Mucosa of rectum (tissue), 2 donors: ENCODE data around the gene SPIRE1.
"Not testable (repeated sequence)": the region's sequence is repeated elsewhere in the genome, so short reads cannot be mapped to it uniquely, and the experiment has no call there.

Source experiments
- H3K27ac ChIP-seq, 2 donors: one replicate each; pipeline ENCODE4 v1.7.0; 2013; ENCODE audit warnings: inconsistent platforms in 2 of 2, low read depth in 2 of 2, low read length in 2 of 2
- H3K27me3 ChIP-seq, 2 donors: one replicate each; pipeline ENCODE4 v1.7.0; 2013; ENCODE audit warnings: low read length in 2 of 2; ENCODE audit not compliant: control insufficient read depth in 2 of 2, insufficient read depth in 2 of 2
- H3K36me3 ChIP-seq, 2 donors: one replicate each; pipeline ENCODE4 v1.7.0; 2013; ENCODE audit warnings: low read length in 2 of 2; ENCODE audit not compliant: control insufficient read depth in 2 of 2, insufficient read depth in 2 of 2
- H3K4me1 ChIP-seq, 2 donors: one replicate each; pipeline ENCODE4 v1.7.0; 2013; ENCODE audit warnings: low read length in 2 of 2, mild to moderate bottlenecking in 1 of 2; ENCODE audit not compliant: control insufficient read depth in 2 of 2, insufficient read depth in 2 of 2
- H3K4me3 ChIP-seq, 2 donors: one replicate each; pipeline ENCODE4 v1.7.0; 2013; ENCODE audit warnings: low read length in 2 of 2
- H3K9ac ChIP-seq, 2 donors: one replicate each; pipeline ENCODE4 v1.7.0; 2013; ENCODE audit warnings: low read length in 2 of 2, low read depth in 1 of 2, mild to moderate bottlenecking in 1 of 2
- H3K9me3 ChIP-seq, 2 donors: one replicate each; pipeline ENCODE4 v1.7.0; 2013; ENCODE audit warnings: low read length in 2 of 2; ENCODE audit not compliant: control insufficient read depth in 2 of 2
- donor health status: healthy.
- donor health status: Normal muscosa, but diverticular disease.

SPIRE1 gene

DNA sequence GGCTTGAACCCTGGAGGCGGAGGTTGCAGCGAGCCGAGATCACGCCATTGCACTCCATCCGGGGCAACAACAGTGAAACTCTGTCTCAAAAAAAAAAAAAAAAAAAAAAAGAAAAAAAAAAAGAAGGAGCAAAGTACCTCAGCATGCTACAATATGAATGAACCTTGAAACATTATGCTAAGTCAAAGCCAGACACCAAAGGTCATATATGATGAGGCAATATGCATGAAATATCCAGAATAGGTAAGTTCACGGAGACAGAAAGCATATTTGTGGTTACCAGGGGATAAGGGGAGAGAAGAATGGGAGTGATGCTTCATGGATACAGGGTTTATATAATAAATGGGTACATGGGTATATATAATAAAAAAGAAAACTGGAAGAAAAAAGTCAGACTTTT, 156.9 kb downstream of the SPIRE1 start:
- Histone ChIP-seq H3K4me3 (no peak overlapping the region), H3K27ac (no peak overlapping the region), H3K36me3 (no peaks in the 10 kb centered on the region), H3K4me1 (no peaks in the 10 kb centered on the region), H3K27me3 (no peaks in the 10 kb centered on the region), H3K9ac (no peak overlapping the region), H3K9me3 (no peaks in the 10 kb centered on the region)

DNA sequence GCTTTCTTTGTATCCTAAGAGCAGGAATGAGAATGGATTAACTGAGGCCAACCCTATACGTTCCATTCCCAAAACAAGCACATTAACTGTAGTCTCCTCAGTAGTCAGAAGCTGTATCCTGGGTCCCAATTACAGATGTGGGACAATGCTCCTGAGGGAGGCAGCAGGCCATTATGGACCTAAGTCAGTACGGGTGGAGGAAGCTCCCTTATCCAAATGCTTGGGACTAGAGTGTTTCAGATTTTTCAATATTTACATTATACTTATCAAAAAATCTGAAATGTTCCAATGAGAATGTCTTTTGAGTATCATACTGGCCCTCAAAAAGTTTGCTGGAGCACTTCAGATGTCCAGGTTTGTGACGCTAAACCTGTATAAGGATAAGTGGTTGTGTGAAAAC, 160.1 kb downstream of the SPIRE1 start:
- H3K27ac ChIP-seq: no peak overlapping the region
- no peaks in the 10 kb centered on the region for H3K4me1 ChIP-seq
- no peak overlapping the region for H3K9ac ChIP-seq
- no peaks in the 10 kb centered on the region for H3K27me3 ChIP-seq
- no peaks in the 10 kb centered on the region for H3K9me3 ChIP-seq
- no peak overlapping the region for H3K4me3 ChIP-seq
- no peaks in the 10 kb centered on the region for H3K36me3 ChIP-seq

DNA sequence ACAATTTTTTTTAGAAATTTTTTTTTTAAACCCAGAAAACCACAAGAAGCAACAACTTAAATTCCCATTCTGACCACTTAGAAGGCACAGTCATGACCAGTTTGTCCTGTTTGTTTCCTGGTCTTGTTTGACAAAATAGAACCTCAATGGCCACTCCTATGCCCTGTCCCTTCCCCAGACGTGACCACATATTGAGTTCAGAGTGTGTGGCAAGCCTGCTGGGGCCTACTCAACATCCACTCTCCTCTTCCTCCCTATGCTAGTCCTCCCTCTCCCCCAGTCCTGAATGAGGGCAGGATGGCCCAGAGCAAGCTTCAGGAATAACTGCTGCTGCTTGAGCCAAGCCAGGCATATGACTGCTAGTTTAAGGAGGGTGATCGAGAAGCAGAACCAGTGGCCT, 160.6 kb downstream of the SPIRE1 start:
- H3K27ac ChIP-seq: no peak overlapping the region
- H3K36me3 ChIP-seq: no peaks in the 10 kb centered on the region
- no peaks in the 10 kb centered on the region for H3K4me1 ChIP-seq
- no peak overlapping the region for H3K9ac ChIP-seq
- H3K4me3 ChIP-seq: no peak overlapping the region
- no peaks in the 10 kb centered on the region for H3K27me3 ChIP-seq
- H3K9me3 ChIP-seq: no peaks in the 10 kb centered on the region

DNA sequence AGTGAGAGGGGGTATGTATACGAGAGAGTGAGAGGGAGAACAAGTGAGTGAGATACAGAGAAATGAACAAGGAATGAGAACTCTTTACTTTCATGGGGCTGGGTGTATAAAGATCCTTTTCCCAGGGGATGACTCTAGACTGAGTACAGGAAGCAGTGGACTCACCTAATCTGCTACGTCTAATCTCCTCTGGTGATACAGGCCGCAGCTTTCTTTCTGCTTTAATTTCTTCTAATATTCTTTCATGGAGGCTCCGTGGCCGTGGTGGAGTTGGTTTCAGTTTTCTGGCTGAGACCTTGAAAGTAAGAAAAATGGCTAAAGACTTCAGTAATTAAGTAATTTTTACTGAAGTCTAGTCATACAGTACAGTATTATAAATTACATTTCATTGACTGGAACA, 165.0 kb downstream of the SPIRE1 start:
- no peaks in the 10 kb centered on the region for H3K4me1 ChIP-seq
- H3K9ac ChIP-seq: no peak overlapping the region
- H3K27me3 ChIP-seq: no peaks in the 10 kb centered on the region

DNA sequence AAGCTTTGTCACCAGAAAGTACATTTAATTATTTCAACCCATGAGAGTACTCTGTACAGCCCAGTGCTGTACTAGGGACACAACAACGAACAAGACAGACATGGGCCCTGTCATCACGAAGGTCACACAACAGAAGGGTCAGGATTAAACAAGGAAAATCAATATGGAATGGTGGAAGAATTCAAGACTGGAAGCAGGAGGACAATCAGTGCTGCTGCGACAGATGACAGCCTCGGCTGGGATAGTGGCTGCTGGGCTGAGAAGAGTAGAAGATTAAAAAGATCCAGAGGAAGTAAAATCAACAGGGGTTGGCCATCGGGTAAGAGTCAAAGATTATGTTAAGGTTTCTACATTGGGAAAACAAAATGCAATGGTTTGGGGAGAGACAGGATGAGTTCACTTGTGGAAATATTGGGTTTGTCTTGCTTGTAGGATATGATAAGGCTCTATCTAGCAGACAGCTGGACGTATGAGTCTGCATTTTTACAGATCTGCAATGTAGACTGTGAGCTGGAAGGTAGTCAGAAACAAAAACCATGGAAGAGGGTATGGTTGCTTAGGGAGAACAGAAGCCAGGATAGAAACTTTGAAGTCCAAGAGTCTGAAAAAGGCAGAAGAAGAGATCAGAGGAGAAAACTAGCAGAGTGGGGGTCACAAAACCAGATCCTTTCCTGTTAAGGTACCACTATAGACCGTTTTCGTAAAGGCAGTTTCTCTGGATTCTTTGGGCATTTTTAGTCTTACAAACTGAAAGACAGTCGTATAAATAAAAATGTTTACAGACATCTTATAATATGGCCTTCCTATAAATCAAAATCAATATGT, 166.1 kb downstream of the SPIRE1 start:
- Histone ChIP-seq H3K4me3 (no peak overlapping the region), H3K27me3 (no peaks in the 10 kb centered on the region), H3K4me1 (no peaks in the 10 kb centered on the region), H3K27ac (no peak overlapping the region), H3K9me3 (no peaks in the 10 kb centered on the region), H3K9ac (no peak overlapping the region), H3K36me3 (no peaks in the 10 kb centered on the region)

More for the DNA sequence above, 165.0 kb downstream of the SPIRE1 start:
- Histone ChIP-seq H3K36me3 (no peaks in the 10 kb centered on the region), H3K9me3 (no peaks in the 10 kb centered on the region), H3K27ac (no peak overlapping the region), H3K4me3 (no peak overlapping the region)

DNA sequence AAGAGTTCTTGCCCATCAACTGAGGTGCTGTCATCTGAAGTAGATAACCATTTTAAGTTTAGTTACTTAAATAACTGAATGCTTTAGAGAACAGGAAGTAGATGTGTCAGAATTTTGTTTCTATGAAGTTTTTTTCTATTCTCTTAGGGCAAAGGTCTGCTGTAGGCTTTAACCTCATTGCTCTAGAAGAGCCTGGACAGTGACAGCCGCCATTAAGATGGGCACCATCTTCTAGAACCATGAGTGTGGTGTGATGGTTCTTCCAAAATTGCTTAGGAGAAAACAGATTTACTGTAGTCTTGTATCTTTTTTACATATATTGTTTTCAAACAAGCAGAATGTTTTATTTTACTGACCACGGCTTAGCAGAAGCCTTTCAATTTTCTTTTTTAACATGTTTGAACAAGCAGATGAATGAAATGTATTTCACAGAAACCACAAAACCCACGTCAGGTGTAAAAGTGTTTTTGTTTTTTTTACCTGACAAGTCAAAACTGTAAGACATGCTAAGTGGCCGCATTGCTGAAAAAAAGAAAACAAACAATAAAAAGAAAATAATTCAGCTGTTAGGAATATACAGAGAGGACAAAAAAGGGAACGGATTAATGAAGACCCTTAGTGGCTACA, 172.3 kb downstream of the SPIRE1 start:
- H3K36me3 ChIP-seq: no peaks in the 10 kb centered on the region
- H3K9ac ChIP-seq: no peak overlapping the region

DNA sequence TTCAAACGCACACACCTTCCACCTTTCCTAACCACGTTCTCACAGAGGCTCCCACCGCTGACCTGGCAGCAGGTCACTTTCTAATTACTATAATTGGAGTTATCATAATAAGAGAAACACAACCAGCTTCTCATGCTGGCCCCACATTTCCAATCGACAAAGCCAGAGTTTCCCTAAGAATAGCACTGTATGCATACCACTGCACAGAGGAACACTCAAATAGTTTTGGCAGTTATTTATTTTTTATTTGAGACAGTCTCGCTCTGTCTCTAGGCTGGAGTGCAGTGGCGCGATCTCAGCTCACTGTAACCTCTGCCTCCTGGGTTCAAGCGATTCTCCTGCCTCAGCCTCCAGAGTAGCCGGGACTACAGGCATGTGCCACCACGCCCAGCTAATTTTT, 176.0 kb downstream of the SPIRE1 start:
- not testable (repeated sequence) for H3K36me3 ChIP-seq, H3K27me3 ChIP-seq, H3K27ac ChIP-seq, H3K4me3 ChIP-seq, H3K9ac ChIP-seq, H3K4me1 ChIP-seq, H3K9me3 ChIP-seq

More for the DNA sequence above, 172.3 kb downstream of the SPIRE1 start:
- H3K4me3 ChIP-seq: no peak overlapping the region
- H3K27ac ChIP-seq: no peak overlapping the region
- H3K27me3 ChIP-seq: no peaks in the 10 kb centered on the region
- H3K9me3 ChIP-seq: no peaks in the 10 kb centered on the region
- H3K4me1 ChIP-seq: no peaks in the 10 kb centered on the region

DNA sequence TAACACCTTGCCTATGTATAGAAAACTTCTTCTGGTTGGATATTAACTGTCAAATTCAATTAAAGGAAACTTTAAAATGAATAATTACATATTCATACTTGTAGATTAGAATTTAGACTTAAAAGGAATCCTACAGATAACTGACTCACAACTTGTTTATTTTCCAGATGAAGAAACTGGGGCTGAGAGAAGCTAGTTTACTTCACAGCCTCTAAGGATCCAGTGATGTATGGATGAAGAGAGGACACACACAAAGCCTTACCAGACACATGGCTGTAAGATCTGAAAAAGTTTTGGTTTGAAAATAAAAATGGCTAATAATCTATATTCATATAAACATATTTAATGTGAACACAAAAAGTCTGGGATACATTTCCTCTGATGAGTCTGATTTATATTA, 177.9 kb downstream of the SPIRE1 start:
- H3K9ac ChIP-seq: no peak overlapping the region
- H3K4me1 ChIP-seq: no peaks in the 10 kb centered on the region
- no peak overlapping the region for H3K27ac ChIP-seq

DNA sequence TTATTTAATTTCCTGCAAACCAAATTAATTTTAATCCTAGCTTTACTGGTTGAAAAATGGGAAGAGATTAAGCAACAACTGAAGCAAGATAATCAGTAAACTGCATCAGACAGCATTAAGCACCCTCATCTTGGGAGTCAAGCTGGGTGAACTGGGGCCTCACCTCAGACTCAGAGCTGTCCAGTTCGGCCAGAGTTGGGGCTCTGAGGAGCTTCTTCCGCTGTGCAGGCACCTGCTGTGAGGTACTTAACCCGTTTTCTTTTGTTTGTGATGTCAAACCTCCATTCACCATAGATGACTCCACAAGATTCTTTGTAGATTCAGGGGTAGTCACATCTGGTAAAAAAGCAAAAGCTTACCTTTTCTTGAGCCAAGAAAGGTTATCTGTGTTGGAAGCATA, 178.4 kb downstream of the SPIRE1 start:
- Histone ChIP-seq H3K4me1 (no peaks in the 10 kb centered on the region), H3K27ac (no peak overlapping the region), H3K9ac (no peak overlapping the region), H3K9me3 (no peaks in the 10 kb centered on the region), H3K4me3 (no peak overlapping the region), H3K36me3 (peaks cover 0 to 3% of the 10 kb centered on the region in 2 donors), H3K27me3 (no peaks in the 10 kb centered on the region)

More for the DNA sequence above, 177.9 kb downstream of the SPIRE1 start:
- Histone ChIP-seq H3K4me3 (no peak overlapping the region), H3K9me3 (no peaks in the 10 kb centered on the region), H3K36me3 (peaks cover 0 to 3% of the 10 kb centered on the region in 2 donors), H3K27me3 (no peaks in the 10 kb centered on the region)

DNA sequence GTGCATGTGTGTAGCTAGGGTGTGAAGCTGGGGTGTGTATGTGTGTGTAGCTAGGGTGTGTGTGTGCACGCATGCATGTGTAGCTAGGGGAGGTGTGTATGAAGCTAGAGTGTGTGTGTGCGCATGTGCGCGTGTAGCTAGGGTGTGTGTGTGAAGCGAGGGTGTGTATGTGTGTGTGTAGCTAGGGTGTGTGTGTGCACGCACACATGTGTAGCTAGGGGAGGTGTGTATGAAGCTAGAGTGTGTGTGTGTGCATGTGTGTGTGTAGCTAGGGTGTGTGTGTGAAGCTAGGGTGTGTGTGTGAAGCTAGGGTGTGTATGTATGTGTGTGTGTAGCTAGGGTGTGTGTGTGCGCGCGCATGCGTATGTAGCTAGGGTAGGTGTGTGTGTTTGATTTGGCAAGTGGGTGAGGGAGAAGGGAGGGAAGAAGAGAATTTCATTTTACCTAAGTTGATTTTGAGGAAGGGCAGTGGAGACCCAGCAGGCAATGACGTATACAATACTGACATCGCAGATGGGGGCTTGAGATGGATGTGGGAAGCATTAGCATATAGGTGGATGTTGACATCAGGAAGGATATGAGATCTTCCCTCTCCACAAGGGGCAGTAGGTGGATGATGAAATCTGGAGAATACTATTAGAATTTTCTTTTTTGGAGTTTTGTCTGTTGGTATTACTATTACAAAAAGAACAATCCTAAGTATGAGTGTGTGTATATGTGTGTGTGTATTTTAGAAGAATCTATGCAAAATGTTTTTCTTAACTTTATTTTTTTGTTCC, 179.4 kb downstream of the SPIRE1 start:
- H3K36me3 ChIP-seq: peaks cover 0 to 3% of the 10 kb centered on the region in 2 donors
- no peaks in the 10 kb centered on the region for H3K27me3 ChIP-seq
- no peak overlapping the region for H3K4me3 ChIP-seq

More for the DNA sequence above, 179.4 kb downstream of the SPIRE1 start:
- Histone ChIP-seq H3K27ac (no peak overlapping the region), H3K4me1 (no peaks in the 10 kb centered on the region), H3K9ac (no peak overlapping the region), H3K9me3 (no peaks in the 10 kb centered on the region)
